GM18861 (cell line): ENCODE results near the gene IFNK.
A peak's percentile ranks its signal among the peaks of the same experiment; 100 is the strongest.

Source experiments
- ATAC-seq: cut with Tn5 transposase; IDR thresholded peaks from one replicate; pipeline ENCODE4 v1.9.1; 2021; ENCODE audit not compliant: unreplicated experiment

The IFNK gene

GRCh38 chr9:27537027-27537435, 12.9 kb downstream of the IFNK start:
- ATAC-seq: no peak

- no peak for ATAC-seq
Observed at GRCh38 chr9:27537756-27538155, 13.7 kb downstream of the IFNK start.

GRCh38 chr9:27538647-27539046, 14.6 kb downstream of the IFNK start:
- ATAC-seq: peak; percentile 51

GRCh38 chr9:27539479-27540441, 15.7 kb downstream of the IFNK start:
- peak; percentile 27 for ATAC-seq

GRCh38 chr9:27540502-27540901, 16.4 kb downstream of the IFNK start:
- no peak for ATAC-seq

GRCh38 chr9:27541740-27542139, 17.6 kb downstream of the IFNK start:
- ATAC-seq: no peak

- no peak for ATAC-seq
Observed at GRCh38 chr9:27542508-27542907, 18.4 kb downstream of the IFNK start.

- ATAC-seq: no peak
Observed at GRCh38 chr9:27545471-27545870, 21.4 kb downstream of the IFNK start.

- ATAC-seq: peak; percentile 54
Observed at GRCh38 chr9:27548055-27548741, 24.1 kb downstream of the IFNK start.

- ATAC-seq: no peak
Observed at GRCh38 chr9:27549196-27549755, 25.2 kb downstream of the IFNK start.

- ATAC-seq: no peak
Observed at GRCh38 chr9:27554712-27555111, 30.6 kb downstream of the IFNK start.

GRCh38 chr9:27556470-27556869, 32.4 kb downstream of the IFNK start:
- no peak for ATAC-seq

GRCh38 chr9:27558307-27558706, 34.2 kb downstream of the IFNK start:
- ATAC-seq: no peak

- no peak for ATAC-seq
Observed at GRCh38 chr9:27560457-27560856, 36.4 kb downstream of the IFNK start.

GRCh38 chr9:27561685-27562084, 37.6 kb downstream of the IFNK start:
- peak; percentile 58 for ATAC-seq

- no peak for ATAC-seq
Observed at GRCh38 chr9:27563738-27564430, 39.8 kb downstream of the IFNK start.

- ATAC-seq: no peak
Observed at GRCh38 chr9:27564670-27565069, 40.6 kb downstream of the IFNK start.

- no peak for ATAC-seq
Observed at GRCh38 chr9:27565696-27566095, 41.6 kb downstream of the IFNK start.

GRCh38 chr9:27566118-27566517, 42.0 kb downstream of the IFNK start:
- no peak for ATAC-seq

GRCh38 chr9:27569406-27569805, 45.3 kb downstream of the IFNK start:
- ATAC-seq: no peak

GRCh38 chr9:27571011-27571410, 46.9 kb downstream of the IFNK start:
- no peak for ATAC-seq
